GM18507 (cell line): ENCODE measurements around the gene FOCAD.

ENCODE experiments used
- DNase-seq: peaks from one replicate; pipeline ENCODE4 v3.0.0; 2011; ENCODE audit warnings: low read depth; ENCODE audit not compliant: insufficient read length; ENCODE audit errors: extremely low spot score
- FAIRE-seq: peaks from 2 replicates; lab custom pipeline; 2011; peaks lifted over from hg19 to GRCh38; lab: Jason Lieb, UNC

Gene FOCAD

DNA sequence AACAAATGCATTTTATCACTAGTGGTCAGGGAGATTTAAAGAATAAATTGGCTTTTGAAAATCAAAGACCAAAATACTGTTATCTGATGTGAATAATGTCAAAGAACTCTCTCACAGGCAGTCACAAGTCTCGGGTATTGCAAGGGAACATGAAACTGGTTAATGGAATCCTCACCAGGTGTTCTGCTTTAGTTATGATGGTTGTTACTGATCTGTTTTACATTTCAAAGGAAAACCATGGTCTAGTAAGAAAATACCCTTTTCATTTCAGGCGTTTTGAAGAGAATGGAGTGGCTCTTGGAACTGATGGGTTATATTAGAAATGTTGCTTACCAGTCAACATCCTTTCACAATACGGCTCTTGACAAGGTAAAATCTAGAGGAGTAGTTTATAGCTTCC lies 304.0 kb downstream of the FOCAD start:
- no peak for DNase-seq
- FAIRE-seq: no peak

DNA sequence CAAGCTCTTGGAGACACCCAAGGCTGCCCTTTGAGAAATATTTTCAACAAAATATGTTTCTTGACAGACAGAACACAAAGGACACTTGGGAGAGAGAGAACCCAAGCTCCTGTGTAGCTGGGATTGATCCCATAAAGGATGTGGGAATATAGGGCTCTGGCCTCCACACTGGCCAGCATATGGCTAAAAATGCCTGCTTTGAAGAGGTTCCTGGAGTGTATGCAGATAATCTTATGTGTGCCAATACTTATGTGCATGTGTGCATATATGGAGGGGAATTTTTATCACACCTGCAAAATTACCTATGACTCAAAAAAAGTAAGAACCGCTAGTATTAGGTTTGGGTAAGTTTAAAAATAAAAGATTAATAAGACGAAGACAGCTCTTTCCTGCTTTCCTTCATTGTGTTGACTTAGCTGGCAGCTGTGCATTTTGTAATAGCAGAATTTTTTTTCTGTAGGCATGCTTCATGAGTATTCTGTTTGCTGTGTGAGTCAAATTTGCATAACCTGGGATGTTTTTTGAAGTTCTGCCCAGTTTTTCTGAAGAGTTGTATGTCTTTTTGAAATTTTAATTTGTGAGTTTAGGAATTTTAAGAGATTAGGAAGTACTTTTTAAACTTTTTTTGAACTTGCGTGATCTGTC lies 304.7 kb downstream of the FOCAD start:
- DNase-seq: no peak
- no peak for FAIRE-seq

DNA sequence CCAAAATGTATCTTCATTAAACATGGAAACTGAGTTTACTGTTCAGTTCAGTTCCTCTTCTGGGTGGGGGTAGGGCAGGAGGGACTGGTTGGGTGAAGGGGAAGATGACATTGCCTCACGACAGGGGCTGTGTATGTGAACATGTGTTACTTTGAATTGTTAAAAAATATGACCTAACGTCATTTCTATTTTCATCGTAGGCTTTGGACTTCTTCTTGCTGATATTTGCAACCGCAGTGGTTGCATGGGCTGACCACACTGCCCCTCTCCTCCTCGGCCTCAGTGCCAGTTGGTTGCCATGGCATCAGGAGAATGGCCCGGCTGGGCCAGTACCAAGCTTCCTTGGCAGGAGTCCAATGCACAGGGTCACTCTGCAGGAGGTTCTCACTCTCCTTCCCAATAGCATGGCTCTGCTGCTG lies 305.9 kb downstream of the FOCAD start:
- FAIRE-seq (no peak), DNase-seq (no peak)

DNA sequence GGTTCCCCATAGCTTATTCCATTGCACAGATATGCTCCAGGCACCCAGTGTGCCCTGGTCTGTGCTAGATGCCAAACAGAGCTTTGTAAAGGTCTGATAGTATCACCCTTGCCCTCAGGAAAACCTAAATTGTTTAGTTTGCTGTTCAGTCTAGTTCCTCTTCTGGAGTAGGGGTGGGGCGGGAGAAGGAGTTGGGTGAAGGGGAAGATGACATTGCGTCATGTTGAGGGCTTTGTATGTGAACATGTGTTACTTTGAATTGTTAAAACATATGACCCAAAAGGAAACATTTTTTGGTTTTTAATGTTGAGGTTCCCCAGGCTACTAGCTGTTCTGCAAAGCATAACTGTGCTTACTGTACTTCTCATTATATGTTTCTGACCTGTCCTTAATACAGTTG lies 306.8 kb downstream of the FOCAD start:
- no peak for FAIRE-seq
- no peak for DNase-seq

DNA sequence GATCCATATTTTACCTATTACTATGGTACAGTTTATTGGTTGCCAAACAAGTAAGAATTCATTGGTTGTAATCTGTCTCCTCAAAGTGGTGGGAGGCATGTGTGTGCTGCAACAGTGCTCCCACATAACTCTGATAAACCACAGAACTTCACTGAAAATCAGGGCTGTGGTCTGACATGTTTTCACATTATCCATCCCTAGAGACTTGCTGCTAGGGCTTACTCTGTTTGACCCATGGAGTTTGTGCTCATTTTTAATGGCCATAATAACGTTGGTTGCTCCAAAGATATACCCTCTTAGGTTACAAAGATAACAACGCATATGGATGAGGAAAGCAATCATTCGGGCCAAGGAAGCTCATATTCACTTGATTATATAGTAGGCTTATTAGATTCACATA lies 310.4 kb downstream of the FOCAD start:
- no peak for DNase-seq
- no peak for FAIRE-seq

DNA sequence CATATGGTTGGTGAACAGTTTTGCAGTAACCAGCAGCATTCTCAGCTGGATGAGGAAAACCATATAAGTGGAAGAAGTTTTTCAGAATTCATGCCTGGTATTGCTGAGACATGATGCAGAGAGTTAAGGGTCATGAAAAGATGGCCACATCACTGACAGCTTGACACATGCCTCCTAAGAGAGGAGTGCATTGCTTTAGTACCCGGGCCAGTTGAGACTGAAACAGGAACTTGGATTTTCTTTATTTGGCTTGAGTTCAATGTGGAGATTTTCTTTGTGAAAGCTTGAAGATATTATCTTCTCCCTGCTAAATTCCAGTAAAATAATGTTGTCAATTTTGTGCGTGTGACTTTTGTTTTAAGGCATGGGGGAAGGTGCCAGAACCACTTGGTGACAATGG lies 311.6 kb downstream of the FOCAD start:
- DNase-seq (no peak), FAIRE-seq (peak; percentile 58)

DNA sequence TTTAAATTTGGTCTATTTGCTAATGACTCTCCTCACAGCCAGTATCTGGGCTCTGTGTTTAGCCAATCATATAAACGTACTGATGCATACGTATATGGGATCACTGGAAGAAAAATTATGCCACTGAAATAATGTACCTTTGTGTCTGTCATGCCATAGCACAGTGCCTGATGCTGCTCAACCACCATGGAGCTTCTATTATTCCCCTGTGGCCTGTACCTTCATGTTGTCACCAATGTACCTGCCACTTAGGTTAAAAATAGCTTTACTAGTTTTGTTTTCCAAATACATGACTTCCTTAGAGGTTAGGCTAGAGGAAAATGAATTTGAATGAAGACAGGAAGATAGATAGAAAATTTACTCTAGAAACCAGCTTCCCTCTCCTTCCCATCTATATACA lies 312.8 kb downstream of the FOCAD start:
- DNase-seq: no peak
- peak; percentile 53 for FAIRE-seq

DNA sequence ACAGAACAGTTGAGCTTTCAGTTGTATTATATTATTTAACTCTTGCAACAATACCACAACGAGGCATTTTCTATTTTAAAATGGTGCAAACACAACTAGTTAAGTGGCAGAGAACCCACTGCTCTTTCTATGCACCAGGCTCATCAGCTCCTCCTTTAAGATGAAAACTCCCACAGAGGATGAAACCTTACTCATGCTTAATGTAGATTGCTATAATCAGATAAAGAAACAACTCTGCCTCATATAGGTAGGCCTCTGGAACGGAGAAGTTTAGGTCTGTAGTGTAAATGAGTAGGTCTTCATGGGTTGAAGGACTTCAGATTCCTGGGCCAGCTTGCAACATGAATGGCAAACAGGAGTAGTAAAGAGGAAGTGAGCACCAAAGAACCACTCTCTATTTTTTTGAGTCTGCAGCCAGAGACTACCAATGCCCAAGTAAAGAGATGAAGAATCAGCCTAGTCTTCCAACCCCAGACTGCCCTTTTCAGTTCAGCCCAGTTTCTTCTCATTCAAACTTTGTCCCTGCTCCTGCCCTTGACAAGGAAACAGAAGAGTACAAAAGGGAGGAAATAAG lies 313.5 kb downstream of the FOCAD start:
- FAIRE-seq: peak; percentile 77

DNA sequence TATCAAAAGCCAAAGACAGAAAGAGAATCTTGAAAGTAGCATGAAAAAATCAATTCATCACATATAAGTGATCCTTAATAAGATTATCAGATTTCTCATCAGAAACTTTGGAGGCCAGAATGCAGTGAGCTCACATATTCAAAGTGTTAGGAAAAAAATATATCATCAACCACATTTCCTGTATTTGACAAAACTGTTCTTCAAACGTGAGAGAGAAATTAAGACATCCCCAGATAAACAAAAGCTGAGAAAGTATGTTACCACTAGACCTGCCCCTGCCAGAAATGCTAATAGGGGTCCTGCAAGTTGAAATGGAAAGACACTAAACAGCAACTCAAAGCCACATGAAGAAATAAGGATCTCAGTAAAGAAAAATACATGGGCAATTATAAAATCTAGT lies 317.5 kb downstream of the FOCAD start:
- FAIRE-seq: no peak
- no peak for DNase-seq

More for the DNA sequence above, 313.5 kb downstream of the FOCAD start:
- DNase-seq: no peak

DNA sequence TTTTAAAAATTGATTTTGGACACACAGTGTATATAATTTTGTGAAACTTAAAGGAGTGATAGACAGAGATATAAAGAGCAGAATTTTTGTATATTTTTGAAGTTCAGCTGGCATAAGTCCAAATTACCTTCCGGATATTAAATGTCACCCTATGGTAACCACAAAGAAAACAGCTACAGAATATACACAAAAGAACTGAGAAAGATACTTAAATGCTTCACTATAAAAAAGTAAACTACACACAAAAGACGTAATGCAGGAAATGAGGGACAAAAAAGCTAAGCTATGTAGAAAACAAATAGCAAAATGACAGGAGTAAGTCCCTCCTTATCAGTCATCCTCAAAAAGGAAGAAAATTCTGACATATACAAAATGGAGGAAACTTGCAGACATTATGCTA lies 318.0 kb downstream of the FOCAD start:
- FAIRE-seq: no peak
- no peak for DNase-seq

DNA sequence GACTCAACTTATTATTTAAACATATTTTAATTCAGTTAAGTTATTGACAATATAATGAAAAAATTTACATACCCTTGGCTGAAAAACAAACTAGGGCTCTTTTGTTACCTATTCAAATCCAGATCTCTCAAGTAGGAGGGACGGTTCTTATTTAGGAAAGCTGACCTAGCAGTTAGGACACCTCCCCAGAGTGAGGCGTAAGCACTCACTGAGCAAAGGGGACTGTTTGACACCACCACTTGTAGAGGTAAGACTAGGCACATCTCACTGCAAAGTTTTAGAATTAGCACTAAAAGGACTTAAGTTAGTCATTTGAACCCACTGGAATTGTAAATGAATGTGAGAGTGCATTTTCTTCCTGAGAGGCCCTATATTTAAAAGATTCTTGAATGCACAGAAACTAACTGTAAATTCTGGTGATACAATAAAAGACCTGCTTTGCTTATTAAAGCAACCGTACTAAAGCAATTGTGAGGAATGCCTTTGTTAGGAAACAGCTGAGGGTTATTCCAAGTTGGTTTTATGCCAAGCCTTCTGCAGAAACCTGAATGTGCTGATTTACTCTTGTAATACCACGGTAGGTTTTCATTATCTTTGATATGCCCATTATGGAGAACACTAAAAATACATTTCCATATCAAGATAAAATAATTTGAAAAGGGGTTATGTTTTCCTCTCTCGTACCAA lies 331.2 kb downstream of the FOCAD start:
- FAIRE-seq (no peak), DNase-seq (no peak)

DNA sequence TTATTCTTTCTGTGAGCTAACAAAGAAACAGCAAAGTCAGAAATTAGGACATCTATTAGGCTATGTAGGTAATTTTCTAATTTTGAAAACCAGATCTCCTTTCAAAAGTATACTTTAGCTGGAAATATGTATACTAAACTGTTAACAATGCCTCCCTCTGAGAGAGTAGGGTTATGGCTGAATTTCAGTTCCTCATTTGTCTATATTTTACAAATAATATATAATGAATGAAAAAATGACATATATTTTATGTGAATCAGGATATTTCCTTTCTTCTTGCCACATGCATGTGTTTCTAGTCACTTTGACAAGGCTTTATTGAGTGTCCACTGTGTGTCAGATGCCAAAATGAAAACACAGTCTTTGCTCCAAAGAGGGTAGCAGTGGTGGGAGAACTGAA lies 331.9 kb downstream of the FOCAD start:
- no peak for FAIRE-seq

DNA sequence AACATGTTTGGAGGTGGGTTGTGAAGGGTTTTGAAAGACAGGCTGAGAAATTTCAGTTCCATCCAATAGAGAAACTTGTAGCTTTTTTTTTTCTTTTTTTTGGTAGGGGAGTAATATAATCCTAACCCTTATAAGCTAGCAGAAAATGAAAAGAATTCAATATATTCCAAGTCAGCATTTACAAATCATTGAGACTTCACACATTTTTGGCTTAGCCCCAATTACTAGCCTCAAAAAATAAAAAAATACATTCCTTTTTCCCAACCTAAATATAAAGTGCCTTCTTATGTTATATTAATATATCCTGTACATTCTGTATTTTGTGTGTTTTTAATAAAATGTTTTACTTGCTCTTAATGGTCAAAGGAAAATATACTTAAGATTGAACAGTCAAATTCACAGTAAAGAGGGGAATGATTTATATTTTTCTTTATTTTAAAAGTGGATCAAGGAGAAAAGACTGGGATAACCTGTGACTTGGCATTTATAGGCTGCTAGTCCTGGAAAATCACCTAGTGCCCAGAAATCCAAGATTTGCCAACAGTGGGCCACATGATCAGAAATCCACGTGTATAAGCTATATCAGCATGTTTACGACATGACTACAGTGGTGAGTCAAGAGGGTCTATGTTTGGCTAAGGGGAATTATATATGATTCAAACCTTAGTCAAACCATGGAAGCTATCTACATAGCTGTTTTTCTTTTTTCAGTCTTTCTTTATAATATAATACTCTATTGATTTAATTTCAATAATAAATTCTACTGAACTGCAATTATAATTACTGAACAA lies 332.8 kb downstream of the FOCAD start:
- FAIRE-seq (no peak), DNase-seq (no peak)

More for the DNA sequence above, 331.9 kb downstream of the FOCAD start:
- DNase-seq: no peak

DNA sequence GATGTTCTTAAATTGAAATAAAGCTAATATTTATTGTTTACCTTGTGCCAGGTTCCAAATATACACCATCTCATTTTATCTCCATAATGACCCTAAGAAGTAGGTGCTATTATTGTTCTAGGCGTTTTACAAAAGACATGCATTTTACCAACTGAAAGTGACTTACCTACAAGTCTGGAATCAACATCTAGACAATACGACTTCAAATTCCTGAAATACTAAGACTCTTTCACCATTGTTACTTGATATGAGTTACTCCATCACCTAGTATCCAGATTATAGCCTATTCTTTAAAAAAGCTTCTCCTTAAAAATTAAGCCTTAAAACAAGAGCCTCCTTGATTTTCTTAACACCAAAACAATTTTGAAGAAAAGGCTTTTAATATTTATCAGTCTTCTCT lies 334.1 kb downstream of the FOCAD start:
- FAIRE-seq (no peak), DNase-seq (no peak)

DNA sequence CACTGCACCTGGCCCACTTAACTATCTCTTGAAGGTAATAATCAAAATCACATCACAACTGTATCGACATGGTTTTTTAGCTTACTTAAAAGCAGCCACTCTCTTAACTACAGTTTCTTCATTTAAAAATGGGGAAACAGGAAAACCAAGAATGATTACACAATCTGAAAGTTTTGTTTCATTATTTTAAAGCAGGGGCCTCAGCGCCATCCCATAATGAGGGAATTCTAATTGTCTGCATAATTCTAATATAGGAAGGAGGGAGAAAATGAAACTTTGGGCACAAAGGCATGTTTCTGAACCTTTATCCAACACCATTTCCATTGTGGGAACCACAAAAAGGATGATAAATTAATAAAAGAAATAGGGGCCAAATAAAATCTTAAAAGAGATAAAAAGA lies 339.8 kb downstream of the FOCAD start:
- DNase-seq (no peak), FAIRE-seq (no peak)

DNA sequence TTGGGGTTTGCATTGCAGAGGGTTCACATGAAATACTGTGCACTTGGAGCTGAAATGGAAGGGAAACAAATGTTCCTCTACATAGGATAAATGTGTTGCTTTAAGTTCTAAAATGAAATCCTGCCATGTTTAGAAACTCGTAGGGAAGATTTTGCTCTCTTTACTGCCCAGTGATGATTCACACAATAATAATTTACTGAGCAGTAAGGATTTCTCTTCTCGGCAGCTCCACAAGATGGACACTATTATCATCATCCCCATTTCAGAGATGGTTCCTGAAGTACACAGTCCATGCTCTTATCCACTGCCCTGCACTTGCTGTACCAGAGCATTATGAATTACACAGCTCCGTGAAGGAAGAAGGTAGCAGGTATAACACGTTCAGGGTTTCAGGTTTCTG lies 343.2 kb downstream of the FOCAD start:
- FAIRE-seq: no peak
- no peak for DNase-seq

DNA sequence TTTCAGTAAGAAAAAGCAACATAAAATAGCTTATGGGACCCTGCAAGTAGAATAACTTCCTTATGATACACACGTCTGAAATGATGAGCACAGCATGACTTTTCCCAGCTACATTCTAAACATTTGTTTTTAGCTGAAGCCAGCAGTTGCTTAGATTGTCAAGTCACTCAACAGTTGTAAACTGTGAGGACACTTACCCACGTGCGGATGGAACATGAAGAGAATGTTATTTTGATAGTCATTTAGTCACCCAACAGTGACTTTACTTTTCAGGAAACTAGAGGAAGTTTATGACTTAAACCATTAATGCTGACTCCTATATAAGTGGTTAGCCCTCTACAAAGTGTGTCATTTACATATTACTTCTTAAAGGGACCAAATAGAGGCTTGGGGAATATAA lies 344.4 kb downstream of the FOCAD start:
- DNase-seq: no peak
- no peak for FAIRE-seq

DNA sequence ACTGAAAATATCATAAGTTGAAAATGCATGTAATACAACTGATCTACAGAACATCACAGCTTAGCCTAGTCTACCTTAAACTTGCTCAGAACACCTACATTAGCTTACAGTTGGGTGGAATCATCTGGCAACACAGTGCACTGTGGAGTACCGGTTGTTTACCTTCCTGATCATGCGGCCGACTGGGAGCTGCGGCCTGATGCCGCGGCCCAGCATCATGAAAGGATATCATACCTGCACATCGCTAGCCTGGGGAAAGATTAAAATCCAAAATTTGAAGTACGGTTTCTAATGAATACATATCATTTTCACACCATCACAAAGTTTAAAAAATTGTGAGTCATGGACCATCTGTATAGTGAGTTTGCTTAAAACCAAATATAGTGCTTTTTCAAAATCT lies 345.6 kb downstream of the FOCAD start:
- DNase-seq (no peak), FAIRE-seq (no peak)

DNA sequence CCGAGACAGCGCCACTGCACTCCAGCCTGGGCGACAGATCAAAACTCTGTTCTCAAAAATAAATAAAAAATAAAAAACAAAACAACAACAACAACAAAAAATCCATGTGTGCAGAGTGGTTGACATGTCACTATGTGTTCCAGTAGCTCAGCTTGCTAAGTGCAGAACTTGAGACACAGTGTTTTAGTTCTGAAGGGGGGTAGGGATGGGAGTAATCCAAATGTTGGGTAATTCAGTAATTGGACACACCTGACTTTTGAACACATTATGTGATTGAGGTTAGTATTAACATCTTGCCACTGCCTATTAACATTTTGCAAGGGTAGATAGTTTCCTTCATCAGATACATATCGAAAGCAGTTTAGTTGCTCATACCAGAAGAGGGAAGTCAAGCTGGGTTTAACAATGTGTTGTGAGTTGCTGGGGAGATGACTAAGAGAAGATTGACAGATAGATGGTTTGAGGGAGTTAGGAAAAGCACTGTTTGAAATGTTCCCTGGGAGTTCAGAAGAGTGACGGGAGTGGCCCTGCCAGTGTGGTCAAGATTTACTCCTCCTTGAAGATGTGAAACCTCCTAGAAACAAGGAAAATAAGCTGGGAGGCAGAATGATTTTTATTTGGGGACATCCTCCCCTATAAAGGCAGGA lies 346.5 kb downstream of the FOCAD start:
- DNase-seq (peak; percentile 28), FAIRE-seq (peak; percentile 82)
